Measurements from ENCODE around the gene EYA2.

The EYA2 gene

GRCh38 chr20:47111576-47111975, 216.9 kb downstream of the EYA2 start:
- DNase-seq (ENCODE audit: low spot score): no peak

GRCh38 chr20:47113362-47114109, 218.9 kb downstream of the EYA2 start:
- no peak for DNase-seq (ENCODE audit: low spot score)

- no peak for DNase-seq (ENCODE audit: low spot score)
Observed at GRCh38 chr20:47115694-47116093, 221.1 kb downstream of the EYA2 start.

- no peak for DNase-seq (ENCODE audit: low spot score)
Observed at GRCh38 chr20:47117371-47117770, 222.7 kb downstream of the EYA2 start.

GRCh38 chr20:47117773-47118172, 223.1 kb downstream of the EYA2 start:
- no peak for DNase-seq (ENCODE audit: low spot score)

- no peak for DNase-seq (ENCODE audit: low spot score)
Observed at GRCh38 chr20:47118206-47118605, 223.6 kb downstream of the EYA2 start.

GRCh38 chr20:47118641-47119040, 224.0 kb downstream of the EYA2 start:
- no peak for DNase-seq (ENCODE audit: low spot score)

- no peak for DNase-seq (ENCODE audit: low spot score)
Observed at GRCh38 chr20:47120346-47120936, 225.8 kb downstream of the EYA2 start.

GRCh38 chr20:47122560-47122959, 227.9 kb downstream of the EYA2 start:
- no peak for DNase-seq (ENCODE audit: low spot score)

GRCh38 chr20:47124181-47124717, 229.6 kb downstream of the EYA2 start:
- no peak for DNase-seq (ENCODE audit: low spot score)

GRCh38 chr20:47125508-47125757, 230.8 kb downstream of the EYA2 start:
- DNase-seq (ENCODE audit: low spot score): no peak

- DNase-seq (ENCODE audit: low spot score): no peak
Observed at GRCh38 chr20:47125758-47126591, 231.3 kb downstream of the EYA2 start.

GRCh38 chr20:47126709-47127108, 232.1 kb downstream of the EYA2 start:
- DNase-seq (ENCODE audit: low spot score): no peak

- no peak for DNase-seq (ENCODE audit: low spot score)
Observed at GRCh38 chr20:47127546-47127945, 232.9 kb downstream of the EYA2 start.

GRCh38 chr20:47127999-47128398, 233.4 kb downstream of the EYA2 start:
- no peak for DNase-seq (ENCODE audit: low spot score)

- DNase-seq (ENCODE audit: low spot score): no peak
Observed at GRCh38 chr20:47129306-47129705, 234.7 kb downstream of the EYA2 start.

- DNase-seq (ENCODE audit: low spot score): no peak
Observed at GRCh38 chr20:47133809-47134456, 239.3 kb downstream of the EYA2 start.

GRCh38 chr20:47136782-47137181, 242.1 kb downstream of the EYA2 start:
- no peak for DNase-seq (ENCODE audit: low spot score)

- no peak for DNase-seq (ENCODE audit: low spot score)
Observed at GRCh38 chr20:47137231-47137870, 242.7 kb downstream of the EYA2 start.

- DNase-seq (ENCODE audit: low spot score): no peak
Observed at GRCh38 chr20:47139934-47140535, 245.4 kb downstream of the EYA2 start.

- DNase-seq (ENCODE audit: low spot score): no peak
Observed at GRCh38 chr20:47141350-47141921, 246.8 kb downstream of the EYA2 start.
